Measurements from ENCODE around the gene SPATA20.

Gene SPATA20

GRCh38 chr17:50527155-50527762, 19.7 kb upstream of the SPATA20 start:
- H3K4me3 ChIP-seq (replicated peaks; ENCODE audit: low read depth, low read length) = no peak overlapping the region
- DNase-seq (ENCODE audit: extremely low read depth, low read depth) = no peak
- no peak for TF ChIP-seq CTCF (IDR thresholded peaks at IDR 0.05; ENCODE audit: low read depth, low read length, missing control alignments)

- no peak for DNase-seq (ENCODE audit: extremely low read depth, low read depth)
- TF ChIP-seq CTCF (IDR thresholded peaks at IDR 0.05; ENCODE audit: low read depth, low read length, missing control alignments) = no peak
Observed at GRCh38 chr17:50527949-50528474, 19.0 kb upstream of the SPATA20 start.

DNA sequence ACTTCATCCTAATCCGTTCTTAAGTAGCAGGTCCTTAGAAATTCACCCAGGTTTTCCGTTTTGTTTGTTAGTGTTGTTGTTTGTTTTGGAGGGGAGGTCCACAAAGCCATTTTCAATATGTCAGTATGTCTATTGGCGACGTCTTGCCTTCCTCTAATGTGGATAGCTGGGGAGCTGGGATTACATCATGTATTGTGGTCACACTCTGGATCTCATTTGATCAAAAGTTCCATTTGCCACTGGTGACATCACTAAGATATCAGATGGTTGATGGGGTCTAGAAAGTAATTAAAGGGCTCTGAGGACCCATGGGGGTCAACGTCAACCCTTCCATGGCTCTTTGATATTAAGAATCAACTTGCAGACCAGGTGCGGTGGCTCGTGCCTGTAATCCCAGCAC, 17.1 kb upstream of the SPATA20 start:
- no peak for TF ChIP-seq CTCF (IDR thresholded peaks at IDR 0.05; ENCODE audit: low read depth, low read length, missing control alignments)
- no peak overlapping the region for H3K4me3 ChIP-seq (replicated peaks; ENCODE audit: low read depth, low read length)
- no peak for DNase-seq (ENCODE audit: extremely low read depth, low read depth)

More at GRCh38 chr17:50527949-50528474, 19.0 kb upstream of the SPATA20 start:
- H3K4me3 ChIP-seq (replicated peaks; ENCODE audit: low read depth, low read length) = no peak overlapping the region

- TF ChIP-seq CTCF (IDR thresholded peaks at IDR 0.05; ENCODE audit: low read depth, low read length, missing control alignments) = no peak
- H3K4me3 ChIP-seq (replicated peaks; ENCODE audit: low read depth, low read length) = no peak overlapping the region
- no peak for DNase-seq (ENCODE audit: extremely low read depth, low read depth)
Observed at GRCh38 chr17:50531428-50532025, 15.4 kb upstream of the SPATA20 start.

- no peak for TF ChIP-seq CTCF (IDR thresholded peaks at IDR 0.05; ENCODE audit: low read depth, low read length, missing control alignments)
- no peak for DNase-seq (ENCODE audit: extremely low read depth, low read depth)
- H3K4me3 ChIP-seq (replicated peaks; ENCODE audit: low read depth, low read length) = no peak within 1 kb of the TSS
Observed at GRCh38 chr17:50532452-50533024, 14.4 kb upstream of the SPATA20 start, which contains the start of gene EPN3. Gene EPN3, plus strand, starts transcription at chr17:50532735. Its CDS starts 3,822 bp downstream, at chr17:50536557.

GRCh38 chr17:50533185-50533584, 13.8 kb upstream of the SPATA20 start:
- DNase-seq (ENCODE audit: extremely low read depth, low read depth) = no peak
- no peak overlapping the region for H3K4me3 ChIP-seq (replicated peaks; ENCODE audit: low read depth, low read length)
- no peak for TF ChIP-seq CTCF (IDR thresholded peaks at IDR 0.05; ENCODE audit: low read depth, low read length, missing control alignments)

All from HFF-Myc (cell line).